ENCODE data around the gene SMC1A.

SMC1A gene

DNA sequence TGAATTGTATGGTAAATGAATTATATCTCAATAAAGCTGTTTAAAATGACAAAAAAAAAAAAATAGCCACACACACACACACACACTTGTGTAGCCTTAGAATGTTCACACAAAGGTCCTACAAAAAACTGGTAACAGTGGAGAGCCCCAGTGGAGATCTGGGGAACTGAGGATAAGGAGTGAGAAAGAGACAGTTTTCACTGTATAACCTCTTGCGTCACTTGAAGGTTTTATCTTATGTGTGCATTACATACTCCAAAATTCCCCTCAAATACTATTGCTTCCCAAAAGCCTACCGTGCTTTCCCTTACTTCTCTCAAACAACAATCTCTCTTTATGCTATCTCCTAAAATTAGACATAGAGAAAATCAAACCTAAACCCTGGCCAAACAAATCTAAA lies 67.8 kb downstream of the SMC1A start:
- no peak for TF ChIP-seq MYC (IDR thresholded peaks at IDR 0.05; ENCODE audit: low read depth, low read length)
- TF ChIP-seq CTCF (IDR thresholded peaks at IDR 0.05; ENCODE audit: low read depth, low read length) = no peak
- TF ChIP-seq POLR2A (IDR thresholded peaks at IDR 0.05; ENCODE audit: extremely low read depth, insufficient read length) = no peak
- no peak for DNase-seq (ENCODE audit: low read depth)
- H3K4me3 ChIP-seq (ENCODE audit: low read depth, low read length) = no peak overlapping the region

DNA sequence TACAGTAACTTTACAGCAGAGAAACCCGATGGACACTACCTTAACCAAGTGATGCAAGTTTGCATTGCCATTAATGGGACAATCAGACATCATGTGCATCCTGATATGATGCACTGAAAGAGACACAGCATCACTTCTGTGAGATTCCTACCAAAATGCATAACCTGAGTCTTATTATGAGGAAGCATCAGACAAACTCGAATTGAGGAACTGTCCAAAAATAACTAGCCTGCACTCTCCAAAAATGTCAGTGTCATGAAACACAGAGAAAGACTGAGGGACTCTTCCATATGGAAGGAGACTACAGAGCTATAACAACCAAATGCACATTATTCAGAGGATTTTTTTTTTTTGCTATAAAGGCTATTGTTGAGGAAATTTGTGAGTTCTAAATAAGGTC lies 74.5 kb downstream of the SMC1A start:
- H3K4me3 ChIP-seq (ENCODE audit: low read depth, low read length) = no peak overlapping the region
- no peak for DNase-seq (ENCODE audit: low read depth)
- no peak for TF ChIP-seq MYC (IDR thresholded peaks at IDR 0.05; ENCODE audit: low read depth, low read length)

DNA sequence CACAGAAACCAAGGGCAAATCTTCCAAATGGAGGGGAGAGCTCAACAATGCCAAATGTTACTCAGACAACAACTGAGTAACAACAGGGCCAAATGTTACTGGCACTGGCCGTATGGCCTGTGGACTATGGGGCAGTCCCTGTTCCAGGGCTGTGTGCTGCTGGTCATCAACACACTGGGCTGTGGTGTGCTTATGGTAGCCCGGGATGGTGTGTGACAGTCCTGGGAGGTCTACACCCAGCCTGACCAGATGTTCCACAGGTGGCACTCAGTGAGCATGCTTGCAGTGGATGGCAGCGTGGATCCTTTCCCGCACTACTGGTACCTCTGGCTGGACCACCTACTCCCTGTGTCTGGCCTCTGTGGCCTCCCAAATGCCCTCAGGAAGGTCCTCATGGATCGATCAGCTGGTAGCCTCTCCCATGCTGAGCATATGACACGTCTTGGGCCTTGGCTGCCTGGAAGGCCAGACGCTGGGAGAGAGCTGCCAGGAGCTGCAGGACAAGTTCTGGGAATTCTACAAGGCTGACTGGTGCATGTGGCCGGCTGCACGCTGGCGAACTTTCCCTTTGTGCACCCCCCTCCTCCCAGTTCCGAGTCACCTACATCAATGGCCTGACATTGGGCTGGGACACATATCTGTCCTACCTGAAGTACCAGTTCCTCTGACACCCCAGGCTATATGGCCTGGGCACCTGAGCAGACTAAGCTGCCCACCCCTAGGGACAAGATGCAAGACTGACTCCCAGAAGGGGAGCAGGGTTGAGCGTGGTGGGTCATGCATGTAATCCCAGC lies 81.4 kb downstream of the SMC1A start:
- no peak overlapping the region for H3K4me3 ChIP-seq (ENCODE audit: low read depth, low read length)
- no peak for DNase-seq (ENCODE audit: low read depth)
- no peak for TF ChIP-seq MAX (IDR thresholded peaks at IDR 0.05; ENCODE audit: low read depth, low read length)
- no peak for TF ChIP-seq CTCF (IDR thresholded peaks at IDR 0.05; ENCODE audit: low read depth, low read length)
- TF ChIP-seq POLR2A (IDR thresholded peaks at IDR 0.05; ENCODE audit: extremely low read depth, insufficient read length) = no peak
- TF ChIP-seq MYC (IDR thresholded peaks at IDR 0.05; ENCODE audit: low read depth, low read length) = no peak

- TF ChIP-seq MAX (IDR thresholded peaks at IDR 0.05; ENCODE audit: low read depth, low read length) (no peak), CTCF (IDR thresholded peaks at IDR 0.05; ENCODE audit: low read depth, low read length) (no peak), MYC (IDR thresholded peaks at IDR 0.05; ENCODE audit: low read depth, low read length) (no peak), POLR2A (IDR thresholded peaks at IDR 0.05; ENCODE audit: extremely low read depth, insufficient read length) (no peak)
- H3K4me3 ChIP-seq (ENCODE audit: low read depth, low read length) = no peak overlapping the region
- peak; percentile 39 for DNase-seq (ENCODE audit: low read depth)
These were observed 85.4 kb downstream of the SMC1A start for GRCh38 chrX:53337101-53337500.

DNA sequence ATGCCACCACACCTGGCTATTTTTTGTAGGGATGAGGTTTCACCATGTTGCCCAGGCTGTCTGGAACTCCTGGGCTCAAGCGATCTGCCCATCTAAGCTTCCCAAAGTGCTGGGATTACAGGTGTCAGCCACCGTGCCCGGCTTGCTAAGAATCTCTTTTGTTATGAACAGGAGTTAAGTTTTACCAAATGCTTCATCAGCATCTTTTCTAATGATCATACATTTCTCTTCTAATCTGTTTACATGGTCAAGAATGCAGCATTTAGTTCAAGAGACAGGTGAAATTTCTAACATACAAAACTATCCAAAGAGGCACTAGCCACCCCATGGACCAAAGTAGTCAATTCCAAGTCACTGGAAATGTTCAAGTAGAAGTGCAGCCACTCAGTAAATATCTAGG lies 88.6 kb downstream of the SMC1A start:
- no peak for TF ChIP-seq POLR2A (IDR thresholded peaks at IDR 0.05; ENCODE audit: extremely low read depth, insufficient read length)
- no peak for TF ChIP-seq MAX (IDR thresholded peaks at IDR 0.05; ENCODE audit: low read depth, low read length)
- TF ChIP-seq CTCF (IDR thresholded peaks at IDR 0.05; ENCODE audit: low read depth, low read length) = no peak
- TF ChIP-seq MYC (IDR thresholded peaks at IDR 0.05; ENCODE audit: low read depth, low read length) = no peak
- no peak for DNase-seq (ENCODE audit: low read depth)
- no peak overlapping the region for H3K4me3 ChIP-seq (ENCODE audit: low read depth, low read length)

DNA sequence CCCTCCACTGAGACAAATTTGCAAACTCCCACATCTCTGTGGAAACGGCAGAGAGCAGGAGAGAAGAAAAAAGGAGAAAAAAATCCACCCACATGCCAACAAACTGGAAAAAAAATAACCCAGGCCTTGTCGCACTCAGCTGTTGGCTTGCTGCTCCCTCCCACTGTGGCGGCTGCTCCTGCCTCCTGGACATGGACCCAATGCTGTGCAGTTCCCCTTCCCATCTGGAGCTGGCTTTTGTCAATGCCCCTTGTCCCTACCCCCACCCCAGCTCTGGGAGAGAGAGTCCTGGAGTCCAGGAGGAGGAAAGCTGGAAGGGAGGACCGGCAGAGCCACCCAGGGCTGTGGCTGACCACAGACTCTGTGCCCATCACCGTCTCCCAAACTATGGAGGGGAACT lies 90.2 kb downstream of the SMC1A start:
- TF ChIP-seq MAX (IDR thresholded peaks at IDR 0.05; ENCODE audit: low read depth, low read length) = no peak
- no peak for DNase-seq (ENCODE audit: low read depth)
- no peak overlapping the region for H3K4me3 ChIP-seq (ENCODE audit: low read depth, low read length)

DNA sequence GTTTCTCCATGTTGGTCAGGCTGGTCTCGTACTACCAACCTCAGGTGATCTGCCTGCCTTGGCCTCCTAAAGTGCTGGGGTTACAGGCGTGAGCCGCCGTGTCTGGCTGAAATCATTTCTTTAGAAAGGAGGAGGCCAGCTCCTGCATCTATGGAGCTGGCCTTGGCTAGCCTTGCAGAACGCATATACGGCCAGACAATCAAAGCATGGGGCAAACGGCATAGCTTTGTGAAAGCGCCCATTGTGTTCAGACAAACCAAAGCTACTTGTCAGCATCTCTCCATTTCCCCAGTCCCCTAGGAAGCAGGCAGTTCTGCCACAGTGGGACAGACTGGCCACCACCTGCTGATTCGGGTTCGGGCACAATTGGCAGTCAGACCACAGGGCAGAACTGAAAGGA lies 92.1 kb downstream of the SMC1A start:
- H3K4me3 ChIP-seq (ENCODE audit: low read depth, low read length) = no peak overlapping the region
- TF ChIP-seq POLR2A (IDR thresholded peaks at IDR 0.05; ENCODE audit: extremely low read depth, insufficient read length) (no peak), MYC (IDR thresholded peaks at IDR 0.05; ENCODE audit: low read depth, low read length) (no peak), CTCF (IDR thresholded peaks at IDR 0.05; ENCODE audit: low read depth, low read length) (no peak), MAX (IDR thresholded peaks at IDR 0.05; ENCODE audit: low read depth, low read length) (no peak)
- no peak for DNase-seq (ENCODE audit: low read depth)

All from NB4 (cell line).